Measurements from ENCODE around the gene KCNAB2.

KCNAB2 gene

DNA sequence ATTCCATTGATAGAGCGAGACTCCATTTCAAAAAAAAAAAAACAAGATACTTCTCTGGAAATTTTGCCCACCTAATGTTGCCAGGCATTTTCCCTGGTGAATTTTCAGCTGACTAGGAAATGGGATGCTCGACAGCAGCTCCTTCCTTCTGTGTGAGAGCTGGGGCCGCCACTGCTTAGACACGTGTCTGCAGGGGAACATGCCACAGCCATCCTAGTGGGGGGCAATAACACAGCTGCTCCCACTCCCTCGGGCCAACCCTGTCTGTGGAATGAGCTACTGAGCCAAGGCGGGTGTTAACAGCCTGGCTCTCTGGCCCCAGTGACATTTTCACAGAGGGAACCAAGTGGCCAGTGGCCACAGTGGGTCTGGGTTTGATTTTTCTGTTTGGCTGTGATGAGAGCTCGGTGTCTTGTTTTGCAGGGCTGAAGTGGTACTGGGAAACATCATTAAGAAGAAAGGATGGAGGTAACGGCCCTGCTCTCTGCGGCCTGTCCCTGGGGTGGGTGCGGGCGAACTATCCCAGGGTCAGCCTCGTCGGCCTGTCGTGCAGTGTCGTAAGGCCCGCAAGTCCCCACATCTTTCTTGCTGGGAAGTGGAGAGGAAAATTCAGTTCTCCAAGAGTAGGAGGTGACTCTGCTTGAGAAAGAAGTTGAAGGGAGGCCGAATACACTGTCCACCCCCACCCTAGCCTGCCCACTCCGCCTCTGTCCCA lies 39.2 kb downstream of the KCNAB2 start:
- no peak for DNase-seq

DNA sequence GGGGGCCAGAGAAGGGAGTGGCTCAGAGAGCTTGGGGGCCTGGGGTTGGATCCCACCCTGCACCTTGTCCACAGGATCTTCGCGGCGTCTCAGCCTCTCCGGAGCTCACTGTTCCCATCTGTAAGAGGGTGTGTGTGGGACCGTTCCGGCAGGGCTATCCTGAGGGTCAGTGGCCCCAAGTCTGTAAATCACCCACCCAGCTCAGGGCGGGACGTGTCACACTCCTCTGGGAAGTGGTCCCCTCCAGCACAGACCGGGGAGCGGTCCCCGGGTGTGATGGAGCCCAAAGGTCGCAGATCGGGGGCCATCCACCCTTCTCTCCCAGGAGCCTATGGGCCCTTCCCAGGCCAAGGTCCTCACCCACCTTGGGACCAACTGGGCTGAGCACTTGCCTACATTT lies 40.0 kb downstream of the KCNAB2 start:
- no peak for DNase-seq

DNA sequence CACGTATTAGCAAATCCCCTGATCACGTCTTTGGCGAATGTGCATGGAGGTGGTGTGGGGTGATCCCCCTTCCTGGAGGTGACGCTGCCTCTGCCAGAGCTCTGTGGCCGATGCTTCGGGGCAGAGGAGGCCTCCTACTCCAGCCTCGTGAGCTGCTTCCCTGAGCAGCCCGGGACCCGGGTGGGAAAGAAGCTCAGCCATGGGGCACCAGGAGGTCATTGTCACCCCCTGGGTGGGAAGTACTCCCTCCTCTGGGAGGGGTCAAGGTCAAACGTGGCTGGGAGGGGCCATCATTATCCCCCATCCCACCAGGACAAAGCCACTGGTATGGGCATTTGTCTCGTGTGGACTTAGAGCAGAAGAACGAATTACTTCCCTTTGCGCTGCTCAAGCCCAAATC lies 40.7 kb downstream of the KCNAB2 start:
- DNase-seq = no peak

DNA sequence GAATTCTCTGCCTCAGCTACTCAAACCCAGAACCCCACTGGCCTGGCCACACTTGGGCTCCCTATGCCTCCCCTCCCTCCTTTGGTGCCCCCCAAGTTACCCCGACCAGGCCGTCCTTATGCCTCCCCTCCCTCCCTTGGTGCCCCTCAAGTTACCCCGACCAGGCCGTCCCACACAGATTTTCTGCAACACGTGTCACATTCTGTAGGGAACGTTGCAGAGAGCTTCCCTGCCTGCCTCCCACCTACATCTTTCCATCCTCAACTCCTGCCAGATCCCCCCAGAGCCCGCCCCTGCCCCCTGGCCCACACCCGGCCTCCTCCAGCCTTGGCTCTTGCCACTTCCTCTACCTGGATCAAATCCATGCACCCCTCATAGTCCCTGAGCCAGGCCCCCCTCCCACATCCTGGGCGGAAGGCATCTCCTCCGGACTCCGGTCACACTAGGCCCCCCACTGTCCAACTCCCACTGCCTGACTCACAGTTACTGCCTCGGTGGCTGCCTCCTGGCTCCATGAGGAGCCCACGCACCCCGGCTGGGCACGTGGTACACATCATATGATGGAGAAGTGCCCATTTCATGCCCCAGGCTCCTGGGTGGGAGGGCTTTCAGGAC lies 41.2 kb downstream of the KCNAB2 start:
- DNase-seq = no peak

DNA sequence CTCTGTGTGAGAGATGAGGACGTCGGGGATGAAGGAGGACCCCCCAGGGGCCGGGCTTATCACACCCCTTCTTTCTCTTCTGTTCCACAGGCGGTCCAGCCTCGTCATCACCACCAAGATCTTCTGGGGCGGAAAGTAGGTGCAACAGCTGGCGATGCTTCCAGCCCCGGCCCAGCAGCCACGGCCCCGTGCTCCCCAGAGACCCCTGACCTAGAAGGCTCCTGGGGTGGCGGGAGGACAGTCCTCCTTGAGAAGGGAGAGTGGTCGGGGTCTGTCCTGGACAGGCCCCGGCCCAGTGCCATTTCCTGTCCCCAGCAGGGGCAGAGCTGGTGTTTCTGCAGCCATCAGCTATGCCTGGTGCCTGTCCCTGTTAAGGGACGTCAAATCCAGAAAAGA lies 41.7 kb downstream of the KCNAB2 start:
- no peak for DNase-seq

DNA sequence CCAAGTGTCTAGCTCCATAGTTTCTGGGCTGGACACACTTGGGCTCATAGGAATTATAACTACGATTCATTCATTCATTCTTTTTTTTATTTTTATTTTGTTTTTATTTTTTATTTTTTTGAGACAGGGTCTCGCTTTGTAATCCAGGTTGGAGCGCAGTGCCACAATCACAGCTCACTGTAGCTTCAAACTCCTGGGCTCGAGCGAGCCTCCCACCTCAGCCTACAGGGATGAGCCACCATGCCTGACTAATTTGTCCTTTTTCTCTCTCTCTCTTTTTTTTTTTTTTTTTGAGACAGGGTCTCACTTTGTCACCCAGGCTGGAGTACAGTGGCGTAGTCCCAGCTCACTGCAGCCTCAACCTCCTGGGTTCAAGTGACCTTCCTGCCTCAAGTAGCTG lies 42.3 kb downstream of the KCNAB2 start:
- no peak for DNase-seq

DNA sequence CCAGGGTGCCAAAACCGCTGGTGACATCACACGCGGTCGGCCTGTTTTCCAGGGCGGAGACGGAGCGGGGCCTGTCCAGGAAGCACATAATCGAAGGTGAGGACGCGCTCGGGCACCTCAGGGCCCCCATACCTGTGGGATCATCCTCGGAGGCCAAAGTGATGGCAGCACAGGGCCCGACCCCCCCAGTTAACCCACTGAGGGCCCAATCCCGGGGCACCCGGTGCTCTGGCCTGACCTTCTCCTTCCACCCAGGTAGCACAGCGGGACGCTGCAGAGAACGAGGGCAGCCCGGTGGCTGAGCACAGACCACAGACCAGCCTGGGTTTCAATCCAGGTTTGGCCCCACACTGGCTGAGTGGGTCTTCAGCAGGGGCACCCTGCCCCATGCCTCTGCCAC lies 43.3 kb downstream of the KCNAB2 start:
- no peak for DNase-seq

DNA sequence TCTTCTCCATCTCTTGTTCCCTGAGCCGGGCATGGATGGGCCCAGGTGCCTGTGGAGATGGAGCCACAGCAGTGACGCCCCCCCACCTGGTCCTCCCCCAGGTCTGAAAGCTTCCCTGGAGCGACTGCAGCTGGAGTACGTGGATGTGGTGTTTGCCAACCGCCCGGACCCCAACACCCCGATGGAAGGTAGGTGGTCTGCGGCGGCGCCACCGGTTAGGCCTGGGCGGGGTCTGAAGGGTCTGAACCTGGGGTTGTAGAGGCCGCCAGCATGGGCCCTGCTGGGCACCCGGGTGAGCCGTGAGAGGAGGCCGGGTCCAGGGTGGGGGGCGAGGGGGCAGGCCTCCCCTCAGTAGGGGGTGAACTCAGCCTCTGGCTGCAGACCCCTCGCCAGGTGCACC lies 44.6 kb downstream of the KCNAB2 start:
- no peak for DNase-seq

DNA sequence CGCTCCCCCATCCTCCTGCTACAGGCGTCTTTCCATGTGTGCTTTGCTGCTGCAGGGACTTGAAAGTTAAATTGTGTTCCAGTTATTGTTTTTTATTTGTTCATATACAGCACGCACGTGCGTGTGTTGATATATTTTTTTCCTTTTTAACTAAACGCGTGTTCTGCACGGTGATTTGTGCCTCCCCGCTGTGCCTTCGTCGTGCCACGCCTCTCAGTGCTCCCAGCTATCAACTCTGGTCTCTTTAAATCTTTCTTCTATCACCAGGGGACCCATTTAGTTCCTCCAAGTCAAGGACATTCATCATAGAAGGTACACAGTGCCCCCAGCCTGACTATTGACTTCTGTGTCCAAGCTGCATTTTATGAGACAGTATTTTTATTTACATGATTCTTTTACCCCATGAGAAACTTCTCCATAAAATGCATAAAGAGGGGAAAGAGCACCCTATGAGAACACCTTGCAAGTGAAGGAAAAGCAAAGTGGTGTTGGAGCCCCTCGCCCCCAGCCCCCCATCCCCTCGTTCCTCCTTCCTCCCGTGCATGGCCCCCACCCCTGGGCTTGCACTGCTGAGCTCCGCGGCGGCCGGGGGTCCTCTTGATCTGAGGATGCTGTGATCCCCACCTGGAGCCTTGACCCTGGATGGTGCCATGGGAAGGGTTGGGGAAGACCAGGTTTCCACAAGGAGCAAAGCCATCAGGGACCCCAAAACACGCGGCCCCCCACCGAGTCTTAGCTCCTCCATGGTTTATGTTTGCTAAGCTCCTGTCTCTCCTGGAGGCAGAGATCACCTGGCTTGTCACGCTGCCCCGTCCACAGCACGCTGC lies 45.5 kb downstream of the KCNAB2 start:
- DNase-seq = no peak

DNA sequence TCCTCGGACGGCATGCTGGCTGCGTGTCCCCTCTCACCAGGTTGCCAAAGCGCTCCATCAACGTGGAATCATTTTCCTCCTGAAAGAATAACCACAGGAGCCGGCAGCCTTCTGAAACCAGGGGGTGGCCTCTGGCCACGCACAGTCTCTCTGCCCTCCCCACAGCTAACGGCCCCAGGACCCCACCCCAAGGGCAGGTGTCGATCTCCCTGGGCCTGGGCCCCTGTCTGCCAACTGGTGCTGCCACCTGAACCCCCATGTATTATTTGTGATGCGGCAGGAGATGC lies 46.1 kb downstream of the KCNAB2 start:
- no peak for DNase-seq

DNA sequence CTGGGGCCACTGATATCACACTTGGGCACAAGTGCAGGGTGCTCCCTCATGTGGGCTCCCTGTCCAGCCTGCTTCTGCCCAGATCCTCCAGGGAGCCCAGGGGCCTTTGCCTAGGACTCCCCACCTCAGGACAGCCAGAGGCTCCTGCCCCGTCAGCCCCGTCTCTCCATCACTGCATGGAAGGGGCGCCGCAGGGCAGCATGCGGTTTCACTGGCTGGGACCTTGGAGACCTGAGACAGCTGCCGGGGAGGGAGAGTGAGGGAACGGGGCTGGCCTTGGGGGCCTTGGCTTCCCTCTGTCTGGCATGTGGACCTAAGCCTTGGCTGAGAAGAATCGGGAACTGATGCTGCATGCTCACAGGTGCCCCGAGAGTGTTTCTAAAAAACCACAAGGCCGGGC lies 46.5 kb downstream of the KCNAB2 start:
- no peak for DNase-seq

DNA sequence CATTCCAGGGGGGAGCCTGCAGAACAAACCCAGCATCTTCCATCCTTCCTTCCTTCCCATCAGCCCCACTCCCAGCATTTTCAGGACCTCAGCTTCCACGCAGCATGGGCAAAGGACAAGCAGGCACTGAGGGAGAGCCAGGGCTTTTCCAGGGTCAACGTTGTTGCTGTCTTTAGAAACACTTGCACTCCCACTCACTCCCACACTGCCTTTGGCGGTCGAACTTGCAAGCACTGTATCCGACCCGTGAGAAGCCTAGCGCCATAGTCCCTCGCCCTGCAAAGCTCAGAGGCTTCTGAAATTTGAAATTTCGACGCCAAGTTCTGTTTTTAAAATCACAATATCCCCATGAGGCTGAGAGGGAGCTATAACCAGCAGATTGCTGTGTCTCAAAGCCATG lies 47.4 kb downstream of the KCNAB2 start:
- DNase-seq = no peak

DNA sequence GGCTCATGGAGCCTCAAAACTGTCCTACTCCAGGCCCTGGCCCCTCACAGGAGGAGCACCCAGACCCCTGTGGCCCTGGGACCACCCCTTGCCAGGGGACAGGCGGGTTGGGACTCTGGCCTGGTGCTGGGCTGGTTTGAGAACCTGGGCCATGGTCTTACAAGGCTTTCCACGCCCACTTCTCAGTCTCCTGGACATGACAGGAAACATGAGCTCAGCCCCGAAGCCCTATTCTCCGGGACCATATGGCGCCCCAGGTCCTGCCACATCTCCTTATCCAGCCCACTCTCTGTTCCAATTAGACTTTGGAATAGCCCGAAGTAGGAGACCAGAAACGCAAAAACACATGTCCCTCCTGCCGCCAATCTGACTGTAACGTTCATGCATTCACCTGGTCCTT lies 47.9 kb downstream of the KCNAB2 start:
- DNase-seq = no peak

DNA sequence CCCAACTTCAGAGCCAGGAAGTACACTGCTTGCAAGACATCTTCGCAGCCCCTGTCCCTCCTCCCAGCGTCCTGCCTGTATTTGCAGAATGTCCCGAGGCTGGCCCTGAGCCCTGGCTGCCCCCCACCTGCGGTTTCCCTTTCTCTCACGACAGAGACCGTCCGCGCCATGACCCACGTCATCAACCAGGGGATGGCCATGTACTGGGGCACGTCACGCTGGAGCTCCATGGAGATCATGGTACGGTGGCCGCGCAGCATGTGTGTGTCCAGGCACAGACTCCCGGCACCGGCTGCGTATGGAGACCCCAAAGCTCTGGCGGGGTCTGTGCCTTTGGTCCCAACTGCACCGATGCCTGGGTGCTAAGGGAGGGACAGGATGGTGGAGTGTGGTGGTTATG lies 48.6 kb downstream of the KCNAB2 start:
- DNase-seq = no peak

DNA sequence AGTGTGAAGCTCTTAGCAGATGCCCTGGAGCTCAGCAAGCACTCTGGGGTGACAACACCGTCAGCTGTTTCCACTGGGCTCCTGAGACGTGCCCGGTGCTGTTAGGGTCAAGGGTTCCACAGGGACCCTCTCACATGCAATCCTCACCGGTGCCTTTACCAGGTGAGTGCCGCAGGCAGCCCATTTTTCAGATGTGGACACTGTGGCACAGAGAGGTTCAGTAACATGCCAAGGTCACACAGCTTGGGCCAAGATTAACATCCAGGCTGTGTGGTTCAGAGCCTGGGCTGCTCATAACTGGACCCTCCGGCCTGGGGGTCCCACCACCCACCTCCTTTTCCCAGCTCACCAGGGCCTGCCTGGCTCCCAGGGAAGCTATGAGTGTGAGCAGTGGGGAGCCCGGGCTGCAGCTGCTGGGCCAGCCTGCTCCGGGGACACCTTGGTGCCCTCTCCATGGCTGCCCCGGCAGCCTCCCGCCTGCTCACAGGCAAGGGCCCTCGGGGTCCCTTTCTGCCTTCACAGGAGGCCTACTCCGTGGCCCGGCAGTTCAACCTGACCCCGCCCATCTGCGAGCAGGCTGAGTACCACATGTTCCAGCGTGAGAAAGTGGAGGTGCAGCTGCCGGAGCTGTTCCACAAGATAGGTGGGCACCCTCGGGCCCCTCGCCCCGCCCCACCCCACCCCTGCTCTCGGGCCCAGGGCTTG lies 49.3 kb downstream of the KCNAB2 start:
- no peak for DNase-seq

DNA sequence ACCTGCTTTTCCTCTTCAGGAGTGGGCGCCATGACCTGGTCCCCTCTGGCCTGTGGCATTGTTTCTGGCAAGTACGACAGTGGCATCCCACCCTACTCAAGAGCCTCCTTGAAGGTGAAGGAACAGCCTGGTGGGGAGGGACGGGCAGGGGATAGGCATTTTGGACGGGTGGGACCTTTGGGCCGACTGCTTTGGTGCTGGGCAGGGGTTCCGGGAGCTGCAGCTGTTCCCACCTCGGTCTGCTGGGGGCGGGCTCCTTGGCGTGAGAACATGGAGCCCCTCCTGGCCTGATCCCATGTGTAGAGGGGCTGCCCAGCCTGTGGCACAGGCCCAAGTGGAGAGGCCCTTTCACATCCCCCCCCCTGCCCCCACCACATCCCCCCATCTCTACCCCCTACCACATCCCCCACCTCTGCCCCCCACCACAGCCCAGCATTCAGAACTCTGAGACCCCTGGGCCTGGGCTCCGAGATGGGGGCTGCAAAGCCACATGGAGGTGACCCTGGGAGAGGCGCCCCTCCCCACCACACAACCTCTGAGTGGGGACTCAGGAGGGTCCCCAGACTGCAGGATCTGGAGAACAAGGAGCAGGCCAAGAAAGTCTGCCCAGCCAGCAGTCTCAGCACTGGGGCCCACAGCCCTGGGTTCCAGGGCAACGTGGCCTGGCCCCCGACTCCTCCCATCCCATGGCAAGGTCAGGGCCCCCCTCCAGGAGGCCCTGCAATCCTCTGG lies 50.0 kb downstream of the KCNAB2 start:
- no peak for DNase-seq

DNA sequence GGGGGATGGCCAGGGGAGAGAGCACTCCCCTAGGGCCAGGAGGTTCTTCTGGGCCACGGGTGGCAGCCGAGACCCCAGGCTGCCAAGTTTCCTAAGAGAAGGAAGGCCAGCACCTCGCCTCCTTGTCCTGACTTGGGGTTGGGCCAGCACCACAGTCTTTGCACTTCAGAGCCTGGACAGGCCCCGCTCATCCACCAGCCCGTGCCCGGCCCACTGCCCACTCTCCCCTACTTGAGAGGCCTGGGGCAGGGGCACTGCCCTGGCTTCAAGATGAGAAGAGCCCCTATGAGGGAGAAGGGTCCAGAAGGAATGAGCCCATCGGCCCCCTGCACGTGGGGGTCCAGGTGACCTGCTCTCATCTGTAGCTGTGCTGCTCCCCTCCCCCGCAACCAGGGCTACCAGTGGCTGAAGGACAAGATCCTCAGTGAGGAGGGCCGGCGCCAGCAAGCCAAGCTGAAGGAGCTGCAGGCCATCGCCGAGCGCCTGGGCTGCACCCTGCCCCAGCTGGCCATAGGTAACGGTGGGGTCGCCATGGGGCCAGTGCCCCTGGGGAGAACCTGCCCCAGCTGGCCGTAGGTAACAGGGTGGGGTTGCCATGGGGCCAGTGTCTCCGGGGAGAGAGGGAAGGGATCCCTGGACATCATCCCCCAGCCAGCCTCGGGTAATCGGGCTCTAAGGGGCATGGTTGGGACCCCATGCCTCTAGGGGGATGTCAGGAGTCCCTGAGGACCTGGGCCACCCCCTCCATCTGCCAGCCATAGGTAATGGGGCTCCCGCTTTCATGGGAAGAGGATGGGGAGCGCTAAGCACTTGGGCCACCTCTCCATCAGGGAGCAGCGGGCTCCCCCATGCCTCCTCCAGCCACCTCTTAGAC lies 50.8 kb downstream of the KCNAB2 start:
- DNase-seq = no peak

DNA sequence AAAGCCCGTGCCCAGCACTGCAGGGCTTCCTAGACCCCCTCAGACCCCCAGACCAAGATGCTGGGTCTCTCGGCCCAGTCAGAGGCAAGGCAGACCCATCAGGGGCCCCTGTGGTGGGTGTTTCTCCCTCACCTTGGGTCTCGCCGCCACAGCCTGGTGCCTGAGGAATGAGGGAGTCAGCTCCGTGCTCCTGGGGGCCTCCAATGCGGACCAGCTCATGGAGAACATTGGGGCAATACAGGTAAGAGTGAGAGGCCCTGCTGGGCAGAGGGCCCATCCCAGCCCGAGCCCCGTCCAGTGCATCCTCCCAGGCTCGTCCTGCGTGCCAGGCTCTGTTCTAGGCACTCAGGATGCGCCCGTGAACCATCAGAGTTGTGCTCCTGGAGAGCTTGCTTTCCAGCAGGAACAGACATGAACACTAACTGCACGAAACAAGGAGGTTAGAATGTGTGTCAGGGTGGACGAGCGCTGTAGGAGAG lies 51.5 kb downstream of the KCNAB2 start:
- no peak for DNase-seq

DNA sequence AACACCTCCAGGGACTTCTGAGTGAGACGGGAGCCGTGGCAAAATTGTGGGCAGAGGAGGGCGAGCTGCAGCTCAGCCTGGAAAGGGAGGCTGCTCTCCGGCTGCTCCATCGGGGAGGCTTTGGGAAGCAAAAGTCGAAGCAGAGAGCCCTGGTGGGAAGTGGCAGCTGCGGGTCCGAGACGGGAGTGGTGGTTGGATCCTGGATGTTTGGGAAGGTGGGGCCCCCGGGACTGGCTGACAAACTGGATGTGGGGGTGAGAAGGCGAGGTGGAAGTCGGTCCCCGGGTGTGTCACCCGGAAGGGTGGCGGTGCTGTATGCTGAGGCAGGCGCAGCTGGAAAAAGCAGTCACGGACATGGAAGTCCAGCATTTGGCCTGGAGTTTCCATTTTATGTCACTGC lies 52.1 kb downstream of the KCNAB2 start:
- no peak for DNase-seq

DNA sequence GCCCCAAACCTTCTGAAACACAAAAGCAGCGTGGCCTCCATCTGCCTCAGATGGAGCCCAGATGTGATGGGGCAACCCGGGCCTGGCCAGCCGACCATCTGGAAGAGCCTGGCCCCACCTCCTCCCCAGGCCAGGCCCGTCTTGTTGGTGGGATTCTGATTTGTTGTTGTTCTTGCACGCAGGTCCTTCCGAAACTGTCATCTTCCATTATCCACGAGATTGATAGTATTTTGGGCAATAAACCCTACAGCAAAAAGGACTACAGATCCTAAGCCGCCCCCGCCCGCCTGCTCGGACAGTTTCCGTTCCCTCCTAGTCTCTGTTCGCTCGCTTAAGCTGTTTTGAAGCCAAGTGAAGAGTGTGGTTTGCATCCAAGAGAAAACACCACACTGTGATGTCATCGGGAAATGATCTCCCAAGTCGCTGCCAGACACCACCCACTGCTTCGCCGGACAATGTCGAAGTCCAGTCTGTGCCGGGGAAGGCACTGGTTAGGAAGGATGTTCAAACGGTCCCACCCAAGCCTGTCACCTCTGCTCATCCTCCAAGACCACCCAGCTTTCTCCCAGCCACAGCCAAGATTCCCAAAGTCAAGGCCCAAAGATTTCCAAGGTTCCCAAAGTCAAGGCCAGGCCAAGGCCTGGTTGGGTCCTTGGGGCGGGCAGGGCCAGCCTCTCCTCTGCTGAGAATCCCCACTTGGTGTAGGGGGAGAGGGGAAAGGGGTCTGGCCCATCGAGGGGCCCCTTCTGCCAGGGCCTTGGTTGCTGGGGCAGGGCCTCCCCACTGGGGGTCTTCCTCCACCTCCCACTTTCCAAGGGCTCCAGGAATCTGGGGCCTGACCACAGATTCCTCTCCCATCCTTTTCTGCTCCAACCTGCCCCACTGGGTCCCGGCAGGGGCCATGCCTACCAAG lies 52.9 kb downstream of the KCNAB2 start:
- DNase-seq = no peak

DNA sequence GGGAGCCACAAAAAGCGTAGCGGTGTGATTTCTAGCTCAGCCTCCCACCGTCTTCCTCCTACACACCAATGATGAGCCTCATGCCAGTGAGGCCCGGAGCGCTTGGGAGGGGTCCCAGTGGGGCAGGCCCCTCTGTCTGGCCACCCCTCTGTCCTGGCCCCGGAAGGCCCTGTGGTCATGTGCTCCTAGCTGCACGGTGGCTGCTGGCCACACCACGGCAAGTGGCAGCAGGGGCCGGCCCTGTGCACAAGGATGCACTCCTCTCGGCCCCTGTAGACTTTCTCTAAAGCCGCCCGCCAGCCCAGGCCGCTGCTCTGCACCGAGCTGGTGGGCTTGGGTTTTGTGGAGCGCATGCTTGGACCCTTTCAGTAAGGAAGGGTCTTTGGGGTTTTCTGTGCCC lies 53.6 kb downstream of the KCNAB2 start:
- no peak for DNase-seq

All from activated naive CD4-positive, alpha-beta T cell (primary cell).